ENCODE results near the gene ABCC12.

Gene ABCC12

DNA sequence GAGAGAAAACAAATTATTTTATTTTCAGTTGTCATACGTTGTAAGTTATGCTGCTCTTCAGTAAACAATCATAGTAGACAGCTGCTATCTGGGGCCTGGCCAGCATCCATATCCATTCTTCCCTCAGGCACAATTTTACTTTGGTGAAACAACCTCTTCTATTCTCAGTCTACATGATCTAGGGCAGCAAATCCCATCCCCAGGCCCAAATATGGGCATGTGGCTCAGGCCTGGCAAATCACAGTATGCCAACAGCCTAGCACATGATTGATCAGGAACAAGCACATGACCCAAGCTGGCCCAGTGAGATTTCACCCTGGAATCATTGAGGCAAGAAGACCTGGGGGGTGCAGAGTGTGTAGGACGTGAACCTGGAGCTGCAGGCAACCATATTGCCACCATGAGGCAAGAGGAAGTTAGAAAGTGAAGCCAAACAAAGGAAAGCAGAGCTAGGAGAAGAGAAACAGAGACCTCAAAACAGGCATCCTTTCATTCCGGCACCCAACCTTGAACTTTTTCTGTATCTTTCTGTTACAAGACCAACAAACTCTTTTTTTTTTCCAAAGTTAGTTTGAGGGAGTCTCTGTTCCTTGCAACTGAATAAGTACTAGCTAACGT is 10.3 kb upstream of the ABCC12 start:
- TF ChIP-seq TAF1 (IDR thresholded peaks at IDR 0.05; ENCODE audit: low read depth, low read length) (no peak), POU2F2 (IDR thresholded peaks at IDR 0.05; ENCODE audit: low read depth, low read length) (no peak), POLR2AphosphoS5 (IDR thresholded peaks at IDR 0.05; ENCODE audit: low read depth, low read length) (no peak)
- FAIRE-seq (no peak), DNase-seq (ENCODE audit: insufficient read length, low spot score) (no peak)

- peak; percentile 98 for FAIRE-seq
- TF ChIP-seq TAF1 (IDR thresholded peaks at IDR 0.05; ENCODE audit: low read depth, low read length) (no peak), SPI1 (IDR thresholded peaks at IDR 0.05; ENCODE audit: low read depth, low read length) (no peak), POU2F2 (IDR thresholded peaks at IDR 0.05; ENCODE audit: low read depth, low read length) (no peak), PAX5 (IDR thresholded peaks at IDR 0.05; ENCODE audit: insufficient read depth, low read length, severe bottlenecking) (no peak), POLR2AphosphoS5 (IDR thresholded peaks at IDR 0.05; ENCODE audit: low read depth, low read length) (no peak)
Measured at GRCh38 chr16:48164907-48165715, 9.3 kb upstream of the ABCC12 start.

GRCh38 chr16:48162839-48163410 is 7.1 kb upstream of the ABCC12 start:
- no peak for DNase-seq (ENCODE audit: insufficient read length, low spot score)
- no peak for TF ChIP-seq TAF1 (IDR thresholded peaks at IDR 0.05; ENCODE audit: low read depth, low read length)
- TF ChIP-seq POLR2AphosphoS5 (IDR thresholded peaks at IDR 0.05; ENCODE audit: low read depth, low read length) = no peak
- no peak for TF ChIP-seq PAX5 (IDR thresholded peaks at IDR 0.05; ENCODE audit: insufficient read depth, low read length, severe bottlenecking)
- TF ChIP-seq POU2F2 (IDR thresholded peaks at IDR 0.05; ENCODE audit: low read depth, low read length) = no peak
- no peak for TF ChIP-seq POLR2A (IDR thresholded peaks at IDR 0.05; ENCODE audit: low read depth, low read length)
- TF ChIP-seq SPI1 (IDR thresholded peaks at IDR 0.05; ENCODE audit: low read depth, low read length) = no peak
- FAIRE-seq = no peak

More at GRCh38 chr16:48164907-48165715, 9.3 kb upstream of the ABCC12 start:
- DNase-seq (ENCODE audit: insufficient read length, low spot score) = peak; percentile 64

GRCh38 chr16:48161906-48162305 is 6.1 kb upstream of the ABCC12 start:
- DNase-seq (ENCODE audit: insufficient read length, low spot score) (no peak), FAIRE-seq (no peak)
- TF ChIP-seq POLR2AphosphoS5 (IDR thresholded peaks at IDR 0.05; ENCODE audit: low read depth, low read length) (no peak), TAF1 (IDR thresholded peaks at IDR 0.05; ENCODE audit: low read depth, low read length) (no peak), SPI1 (IDR thresholded peaks at IDR 0.05; ENCODE audit: low read depth, low read length) (no peak)

DNA sequence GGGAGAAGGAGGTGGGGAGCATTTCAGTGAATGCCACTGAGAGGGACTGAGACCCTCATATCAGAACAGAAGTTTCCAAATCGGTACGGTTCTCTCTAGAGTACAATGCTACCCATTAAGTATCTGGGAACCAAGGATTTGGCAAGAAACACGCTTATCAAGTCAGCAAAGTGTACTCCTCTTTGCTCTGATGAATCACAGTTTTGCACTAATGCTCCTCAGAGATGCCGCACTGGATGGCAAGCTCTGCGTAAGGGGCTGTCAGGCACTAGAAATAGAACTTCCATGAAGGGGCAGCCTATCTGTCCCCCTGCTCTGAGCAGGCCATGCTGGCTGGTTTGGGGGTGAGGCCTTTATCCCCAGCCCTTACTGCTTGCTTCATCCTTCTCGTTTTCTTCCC is 4.8 kb upstream of the ABCC12 start:
- no peak for DNase-seq (ENCODE audit: insufficient read length, low spot score)
- no peak for TF ChIP-seq TAF1 (IDR thresholded peaks at IDR 0.05; ENCODE audit: low read depth, low read length)
- TF ChIP-seq SPI1 (IDR thresholded peaks at IDR 0.05; ENCODE audit: low read depth, low read length) = no peak
- no peak for TF ChIP-seq POLR2AphosphoS5 (IDR thresholded peaks at IDR 0.05; ENCODE audit: low read depth, low read length)
- TF ChIP-seq POU2F2 (IDR thresholded peaks at IDR 0.05; ENCODE audit: low read depth, low read length) = no peak
- TF ChIP-seq PAX5 (IDR thresholded peaks at IDR 0.05; ENCODE audit: insufficient read depth, low read length, severe bottlenecking) = no peak
- no peak for TF ChIP-seq POLR2A (IDR thresholded peaks at IDR 0.05; ENCODE audit: low read depth, low read length)
- no peak for FAIRE-seq

GRCh38 chr16:48158296-48158695 is 2.5 kb upstream of the ABCC12 start:
- peak; percentile 80 for FAIRE-seq
- DNase-seq (ENCODE audit: insufficient read length, low spot score) = no peak
- TF ChIP-seq POLR2AphosphoS5 (IDR thresholded peaks at IDR 0.05; ENCODE audit: low read depth, low read length) = no peak
- TF ChIP-seq POU2F2 (IDR thresholded peaks at IDR 0.05; ENCODE audit: low read depth, low read length) = 0 out of 2 replicates have a peak, but pooled peaks have one; percentile 43
- TF ChIP-seq SPI1 (IDR thresholded peaks at IDR 0.05; ENCODE audit: low read depth, low read length) = peak; percentile 67
- no peak for TF ChIP-seq PAX5 (IDR thresholded peaks at IDR 0.05; ENCODE audit: insufficient read depth, low read length, severe bottlenecking)

GRCh38 chr16:48157794-48158193 is 2.0 kb upstream of the ABCC12 start:
- TF ChIP-seq POLR2A (IDR thresholded peaks at IDR 0.05; ENCODE audit: low read depth, low read length) (no peak), PAX5 (IDR thresholded peaks at IDR 0.05; ENCODE audit: insufficient read depth, low read length, severe bottlenecking) (no peak), POLR2AphosphoS5 (IDR thresholded peaks at IDR 0.05; ENCODE audit: low read depth, low read length) (no peak), TAF1 (IDR thresholded peaks at IDR 0.05; ENCODE audit: low read depth, low read length) (no peak), POU2F2 (IDR thresholded peaks at IDR 0.05; ENCODE audit: low read depth, low read length) (no peak), SPI1 (IDR thresholded peaks at IDR 0.05; ENCODE audit: low read depth, low read length) (no peak)
- FAIRE-seq (no peak), DNase-seq (ENCODE audit: insufficient read length, low spot score) (no peak)

DNA sequence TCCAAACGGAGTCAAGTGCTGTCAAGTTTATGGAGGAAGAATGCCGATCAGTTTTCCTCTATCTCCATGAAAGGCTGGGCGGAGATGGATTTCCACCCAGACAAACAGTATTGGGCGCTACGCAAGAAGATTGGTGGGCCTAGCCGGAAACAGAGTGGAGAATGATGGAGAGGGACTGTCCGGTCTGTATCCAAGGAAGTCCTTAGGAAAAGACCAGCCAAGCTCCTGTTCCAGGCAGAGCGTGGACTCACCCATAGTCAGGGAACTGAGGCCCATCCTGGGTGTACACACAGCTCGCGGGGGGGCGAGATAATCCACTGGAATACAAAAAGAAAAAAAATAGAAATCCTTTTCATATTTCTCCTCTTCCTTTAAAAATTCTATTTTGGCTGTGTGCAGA is 1.5 kb upstream of the ABCC12 start:
- no peak for DNase-seq (ENCODE audit: insufficient read length, low spot score)
- TF ChIP-seq POLR2A (IDR thresholded peaks at IDR 0.05; ENCODE audit: low read depth, low read length) (no peak), SPI1 (IDR thresholded peaks at IDR 0.05; ENCODE audit: low read depth, low read length) (no peak), TAF1 (IDR thresholded peaks at IDR 0.05; ENCODE audit: low read depth, low read length) (no peak), POLR2AphosphoS5 (IDR thresholded peaks at IDR 0.05; ENCODE audit: low read depth, low read length) (no peak), PAX5 (IDR thresholded peaks at IDR 0.05; ENCODE audit: insufficient read depth, low read length, severe bottlenecking) (no peak), POU2F2 (IDR thresholded peaks at IDR 0.05; ENCODE audit: low read depth, low read length) (no peak)
- no peak for FAIRE-seq

DNA sequence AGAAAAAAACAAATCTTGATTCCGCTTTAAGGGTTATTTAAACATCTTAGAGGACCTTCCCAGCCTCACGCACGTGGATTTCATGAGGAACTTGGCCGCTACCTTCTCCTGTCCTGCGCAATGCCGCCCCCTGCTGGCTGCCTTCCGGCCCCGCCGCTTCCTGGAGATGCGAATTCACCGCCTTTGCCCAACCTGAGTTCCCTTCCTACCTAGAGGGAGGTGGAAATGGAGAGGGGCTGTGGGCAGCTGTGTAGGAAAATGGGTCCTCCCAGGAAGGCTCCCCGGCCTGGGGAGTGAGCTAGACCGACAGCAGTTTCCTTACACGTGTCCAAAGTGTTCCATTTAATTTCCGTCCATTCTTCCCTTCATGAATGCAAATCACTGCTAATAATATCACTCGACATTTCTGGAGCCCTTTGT is 1.0 kb upstream of the ABCC12 start:
- TF ChIP-seq POLR2AphosphoS5 (IDR thresholded peaks at IDR 0.05; ENCODE audit: low read depth, low read length) = no peak
- no peak for TF ChIP-seq POLR2A (IDR thresholded peaks at IDR 0.05; ENCODE audit: low read depth, low read length)
- no peak for TF ChIP-seq POU2F2 (IDR thresholded peaks at IDR 0.05; ENCODE audit: low read depth, low read length)
- no peak for TF ChIP-seq SPI1 (IDR thresholded peaks at IDR 0.05; ENCODE audit: low read depth, low read length)
- TF ChIP-seq PAX5 (IDR thresholded peaks at IDR 0.05; ENCODE audit: insufficient read depth, low read length, severe bottlenecking) = no peak
- no peak for TF ChIP-seq TAF1 (IDR thresholded peaks at IDR 0.05; ENCODE audit: low read depth, low read length)
- FAIRE-seq (peak; percentile 90), DNase-seq (ENCODE audit: insufficient read length, low spot score) (peak; percentile 56)
